GM13976 (cell line): ENCODE results near the gene APOC3.
A peak's percentile ranks its signal among the peaks of the same experiment; 100 is the strongest.

Experiments used
- DNase-seq: peaks from one replicate; pipeline ENCODE4 v3.0.0; 2012; ENCODE audit warnings: low spot score
- in situ Hi-C: fragments of 300-500 bp; cut with MboI; formaldehyde crosslinking; loops from one replicate; pipeline ENCODE4 v1.12.0; 2022; ENCODE audit warnings: low sequenced_read_pairs, mixed read lengths, inconsistent platforms; ENCODE audit not compliant: unreplicated experiment
- TF ChIP-seq, protein P1 (sequence below): IDR thresholded peaks from 2 replicates; pipeline ENCODE4 v1.5.1; 2012; ENCODE audit warnings: borderline replicate concordance, mild to moderate bottlenecking; ENCODE audit not compliant: insufficient read depth; ENCODE audit errors: extremely low read depth, missing control alignments, control extremely low read depth

APOC3 gene

DNA sequence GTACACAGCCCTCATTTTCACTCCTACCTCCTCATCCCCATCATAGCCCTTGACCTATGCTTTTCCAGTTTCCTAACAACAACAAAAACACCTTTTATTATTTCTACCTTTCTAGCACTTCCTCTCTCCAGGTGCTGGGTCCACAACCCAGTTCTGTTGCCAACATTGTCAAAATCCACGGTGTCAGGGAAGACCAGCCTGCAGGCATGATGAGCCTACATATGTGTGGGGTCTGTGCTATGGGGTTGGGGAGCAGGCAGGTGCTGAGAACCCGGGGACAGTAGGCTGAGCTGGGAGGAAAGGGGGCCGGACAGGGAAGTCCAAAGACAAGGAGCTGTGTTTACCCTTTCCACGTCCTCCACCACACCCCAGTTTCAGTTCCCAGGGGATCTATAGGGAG, 41.2 kb upstream of the APOC3 start:
- in situ Hi-C loops = loop anchor here (25.0 kb wide), 1 partner anchor 324 kb away; no protein-coding TSS in a partner anchor
- TF ChIP-seq, protein P1, sequence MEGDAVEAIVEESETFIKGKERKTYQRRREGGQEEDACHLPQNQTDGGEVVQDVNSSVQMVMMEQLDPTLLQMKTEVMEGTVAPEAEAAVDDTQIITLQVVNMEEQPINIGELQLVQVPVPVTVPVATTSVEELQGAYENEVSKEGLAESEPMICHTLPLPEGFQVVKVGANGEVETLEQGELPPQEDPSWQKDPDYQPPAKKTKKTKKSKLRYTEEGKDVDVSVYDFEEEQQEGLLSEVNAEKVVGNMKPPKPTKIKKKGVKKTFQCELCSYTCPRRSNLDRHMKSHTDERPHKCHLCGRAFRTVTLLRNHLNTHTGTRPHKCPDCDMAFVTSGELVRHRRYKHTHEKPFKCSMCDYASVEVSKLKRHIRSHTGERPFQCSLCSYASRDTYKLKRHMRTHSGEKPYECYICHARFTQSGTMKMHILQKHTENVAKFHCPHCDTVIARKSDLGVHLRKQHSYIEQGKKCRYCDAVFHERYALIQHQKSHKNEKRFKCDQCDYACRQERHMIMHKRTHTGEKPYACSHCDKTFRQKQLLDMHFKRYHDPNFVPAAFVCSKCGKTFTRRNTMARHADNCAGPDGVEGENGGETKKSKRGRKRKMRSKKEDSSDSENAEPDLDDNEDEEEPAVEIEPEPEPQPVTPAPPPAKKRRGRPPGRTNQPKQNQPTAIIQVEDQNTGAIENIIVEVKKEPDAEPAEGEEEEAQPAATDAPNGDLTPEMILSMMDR = no peak
- no peak for DNase-seq

GRCh38 chr11:116788975-116789374, 40.7 kb upstream of the APOC3 start:
- DNase-seq = no peak
- TF ChIP-seq, protein P1 = no peak
- in situ Hi-C loops = loop anchor here (25.0 kb wide), 1 partner anchor 323 kb away; no protein-coding TSS in a partner anchor

DNA sequence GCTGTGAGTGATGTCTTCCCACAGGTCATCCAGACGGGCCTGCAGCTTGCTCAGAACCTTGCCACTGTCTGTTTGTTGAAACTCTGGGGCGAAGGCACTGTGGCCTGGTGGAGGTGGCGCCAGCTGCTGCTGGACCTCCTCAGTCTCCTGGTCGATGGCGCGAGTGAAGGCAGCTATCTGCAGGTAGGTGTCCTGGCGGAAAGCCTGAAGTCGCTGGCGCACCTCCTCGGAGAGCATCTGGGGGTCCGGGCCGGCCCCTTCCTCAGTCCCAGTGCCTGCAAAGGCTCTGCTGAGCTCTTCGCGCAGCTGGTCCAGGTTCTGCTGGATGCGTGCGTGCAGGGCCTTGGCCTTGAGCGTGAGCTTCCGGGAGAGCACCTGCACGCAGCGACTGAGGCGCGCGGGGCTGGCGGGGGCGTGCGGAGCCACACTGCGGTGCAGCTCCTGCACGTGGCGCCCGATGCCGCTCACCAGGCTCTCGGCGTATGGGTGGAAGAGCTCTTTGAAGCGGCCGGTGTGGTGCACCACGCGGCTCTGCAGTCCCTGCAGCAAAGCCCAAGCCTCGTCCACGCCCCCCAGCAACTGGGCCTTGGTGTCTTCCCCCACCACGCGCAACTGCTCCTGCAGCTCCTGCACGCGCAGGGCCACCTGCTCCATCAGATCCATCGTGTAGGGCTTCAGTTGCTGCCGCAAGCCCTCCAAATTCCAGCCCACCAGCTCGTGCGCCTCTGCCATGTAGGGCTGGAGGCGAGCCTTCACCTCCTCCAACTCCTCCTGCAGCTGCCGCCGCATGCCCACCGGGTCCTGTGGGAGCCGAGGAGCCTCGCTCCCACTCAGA, 39.3 kb upstream of the APOC3 start:
- TF ChIP-seq, protein P1 = no peak
- no peak for DNase-seq

GRCh38 chr11:116791002-116791812, 38.5 kb upstream of the APOC3 start:
- in situ Hi-C loops = loop anchor here (25.0 kb wide), 1 partner anchor 321 kb away; no protein-coding TSS in a partner anchor
- peak; percentile 89 for DNase-seq
- TF ChIP-seq, protein P1 = peak; percentile 89

More for the DNA sequence above, 39.3 kb upstream of the APOC3 start:
- in situ Hi-C loops = loop anchor here (25.0 kb wide), 1 partner anchor 322 kb away; no protein-coding TSS in a partner anchor

DNA sequence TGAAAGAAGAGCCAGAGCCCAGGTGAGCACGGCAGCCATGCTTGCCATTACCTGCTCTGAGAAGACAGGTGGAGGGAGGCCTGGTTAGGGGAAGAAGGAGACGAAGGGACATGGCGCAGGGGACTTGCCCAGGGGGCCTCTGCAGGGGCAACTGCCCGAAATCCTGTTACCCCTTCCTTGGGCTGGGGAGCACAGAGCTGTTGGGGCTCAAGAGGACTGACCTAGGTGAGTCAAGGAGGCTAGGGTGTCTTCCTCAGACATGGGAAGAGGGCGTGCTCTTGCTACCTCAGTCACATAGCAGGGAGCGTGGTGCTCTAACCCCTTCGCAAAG, 37.9 kb upstream of the APOC3 start, which contains the start of gene APOA5:
Gene APOA5 (minus strand): TSS at position 67 of the 331 bp plus-strand sequence. CDS start 19 bp downstream, at position 48.
- DNase-seq = no peak
- TF ChIP-seq, protein P1 = no peak
- in situ Hi-C loops = loop anchor here (25.0 kb wide), 1 partner anchor 321 kb away; no protein-coding TSS in a partner anchor

GRCh38 chr11:116792144-116792868, 37.4 kb upstream of the APOC3 start:
- in situ Hi-C loops = loop anchor here (25.0 kb wide), 1 partner anchor 320 kb away; no protein-coding TSS in a partner anchor
- TF ChIP-seq, protein P1 = no peak
- no peak for DNase-seq
